IgD-negative memory B cell (primary cell): Measurements from ENCODE around the gene ACSL1. TPM values are rescaled to one million over a fixed set of nuclear protein-coding genes. Genes with fewer than 3 reads are reported as not detected.

Experiments used
- H3K27ac Mint-ChIP-seq, 3 donors: one replicate each; pipeline ENCODE4 v1.8.0; 2020 to 2022; ENCODE audit warnings: mild to moderate bottlenecking in 3 of 3, mixed read lengths in 3 of 3, moderate library complexity in 1 of 3
- H3K27me3 Mint-ChIP-seq: one replicate; pipeline ENCODE4 v1.8.0; 2021; ENCODE audit warnings: mixed read lengths
- H3K36me3 Mint-ChIP-seq: one replicate; pipeline ENCODE4 v1.8.0; 2020; ENCODE audit warnings: mild to moderate bottlenecking, mixed read lengths
- H3K4me1 Mint-ChIP-seq, 3 donors: one replicate each; pipeline ENCODE4 v1.8.0; 2020 to 2022; ENCODE audit warnings: mixed read lengths in 3 of 3, mild to moderate bottlenecking in 1 of 3
- H3K4me3 Mint-ChIP-seq, 4 donors: one replicate each; pipeline ENCODE4 v1.8.0; 2020 to 2022; ENCODE audit warnings: mild to moderate bottlenecking in 4 of 4, mixed read lengths in 4 of 4, moderate library complexity in 3 of 4
- H3K9me3 Mint-ChIP-seq, 3 donors: one replicate each; pipeline ENCODE4 v1.8.0; 2020 to 2021; ENCODE audit warnings: mixed read lengths in 3 of 3, mild to moderate bottlenecking in 1 of 3
- polyA plus RNA-seq: library from polyadenylated mRNA; unstranded; fragments of 300-500 nt; fragmentation: Illumina TruSeq; gene quantifications from one replicate; pipeline ENCODE4 v1.2.3, GENCODE V29; 2021

The ACSL1 gene
- polyA plus RNA-seq, 1 donor from 2014 or later: 9.2 TPM

DNA sequence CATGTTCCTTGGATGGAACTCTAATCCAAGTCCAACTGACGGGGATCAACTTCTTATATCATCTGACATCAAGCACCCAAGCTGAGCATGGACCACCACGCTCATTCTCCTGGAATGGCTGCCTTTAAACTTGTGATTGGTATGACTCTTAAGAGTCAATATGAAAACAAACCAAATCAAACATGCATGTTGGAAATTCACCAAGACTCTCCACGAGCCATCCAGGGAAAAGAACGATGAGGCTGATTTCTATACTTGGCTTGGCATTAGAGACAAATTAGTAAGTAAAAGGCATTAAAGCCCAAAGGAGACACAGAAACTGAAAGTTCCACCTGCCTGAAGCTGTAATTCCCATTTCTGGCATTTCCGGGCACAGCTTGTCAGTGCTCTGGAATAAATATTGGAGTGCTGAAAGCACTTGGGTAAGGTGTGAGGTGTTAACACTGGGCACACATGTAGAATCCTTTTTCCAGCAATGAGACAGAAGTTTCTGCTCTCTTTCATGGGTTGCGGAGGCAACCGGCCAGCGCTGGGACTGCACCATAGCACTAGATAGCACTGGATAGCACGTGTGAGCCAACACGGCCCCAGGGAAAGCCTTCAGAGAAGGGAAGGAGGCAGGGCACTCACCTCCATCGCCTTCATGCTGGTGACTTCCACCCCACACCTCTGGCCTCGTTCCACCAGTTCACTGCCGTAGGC lies 49.8 kb downstream of the ACSL1 start:
- H3K4me3 Mint-ChIP-seq: no peak overlapping the region
- H3K4me1 Mint-ChIP-seq: no peaks in the 10 kb centered on the region
- no peaks in the 10 kb centered on the region for H3K9me3 Mint-ChIP-seq
- H3K27ac Mint-ChIP-seq: peak overlapping the region in 1 of 3 donors; percentile 19
- peaks cover 5% of the 10 kb centered on the region for H3K36me3 Mint-ChIP-seq
- no peaks in the 10 kb centered on the region for H3K27me3 Mint-ChIP-seq

DNA sequence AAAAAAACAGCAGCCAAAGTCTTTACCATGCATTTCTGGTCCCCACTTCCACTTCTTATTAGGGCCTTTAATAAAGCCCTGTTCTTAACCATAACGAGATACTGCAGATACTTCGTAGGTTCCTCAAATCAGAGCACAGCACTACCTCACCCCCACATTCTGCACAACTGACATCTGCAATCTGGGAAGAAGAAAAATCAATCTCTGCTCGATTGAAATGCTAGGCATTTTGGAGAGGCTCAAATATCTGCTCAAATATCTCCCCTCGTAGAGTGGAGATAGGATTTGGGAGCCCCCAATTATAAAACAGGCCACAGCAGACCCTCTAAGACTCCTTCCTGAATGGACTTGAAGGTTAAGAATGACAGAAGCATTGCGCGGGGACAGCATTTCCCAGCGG lies 51.6 kb downstream of the ACSL1 start:
- Mint-ChIP-seq H3K9me3 (no peaks in the 10 kb centered on the region), H3K27ac (no peak overlapping the region), H3K36me3 (peaks cover 5% of the 10 kb centered on the region), H3K27me3 (no peaks in the 10 kb centered on the region), H3K4me3 (no peak overlapping the region), H3K4me1 (no peaks in the 10 kb centered on the region)

DNA sequence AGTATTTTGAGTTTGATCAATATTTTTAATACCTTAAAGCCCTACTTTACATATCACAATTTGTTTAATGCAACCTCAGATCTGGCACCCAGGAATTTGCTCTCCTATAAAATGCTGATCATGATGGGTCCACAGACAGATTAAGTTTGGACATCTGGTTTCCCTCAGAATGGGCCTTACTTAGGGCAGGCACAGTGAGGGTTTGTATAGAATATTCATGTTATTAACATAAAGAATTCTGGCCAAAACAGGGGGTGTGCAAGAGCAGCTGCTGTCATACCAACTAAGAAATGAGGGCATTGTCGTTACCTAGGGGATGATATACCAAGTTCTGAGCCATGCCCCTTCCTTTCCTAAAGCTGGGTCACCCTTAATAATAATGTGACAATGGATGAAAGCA lies 54.4 kb downstream of the ACSL1 start:
- Mint-ChIP-seq H3K9me3 (no peaks in the 10 kb centered on the region), H3K4me3 (no peak overlapping the region), H3K27ac (peak overlapping the region in 1 of 3 donors; percentile 2), H3K4me1 (no peaks in the 10 kb centered on the region), H3K27me3 (no peaks in the 10 kb centered on the region), H3K36me3 (peaks cover 2% of the 10 kb centered on the region)

DNA sequence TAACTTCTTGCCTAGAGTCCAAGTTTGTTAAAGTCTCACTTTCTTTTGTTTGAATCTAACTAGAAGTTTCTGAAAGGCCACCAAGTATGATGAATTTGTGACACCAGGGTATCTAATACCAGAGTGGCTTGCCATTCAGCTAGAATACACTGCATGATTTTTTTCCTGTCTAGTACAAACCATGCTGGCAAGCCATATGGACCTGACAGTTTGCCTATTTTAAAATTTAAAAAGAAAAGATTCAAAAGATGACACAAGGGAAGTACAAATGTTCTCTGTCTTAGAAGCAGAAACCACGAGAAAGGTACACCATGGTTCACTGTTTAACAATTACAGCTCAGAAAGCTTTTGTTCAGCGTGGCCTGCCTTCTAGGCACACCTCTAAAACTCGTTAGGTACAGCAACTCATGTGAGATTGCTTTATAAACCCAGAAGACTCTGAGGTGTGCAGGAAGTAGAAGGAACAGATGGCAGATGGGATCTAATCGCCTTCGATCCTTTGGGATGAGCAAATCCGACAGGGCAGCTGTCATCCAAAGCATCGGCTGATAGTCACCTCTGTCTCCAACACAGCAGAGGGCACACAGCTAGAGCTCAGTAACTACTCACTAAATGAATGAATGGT lies 56.5 kb downstream of the ACSL1 start:
- no peaks in the 10 kb centered on the region for H3K9me3 Mint-ChIP-seq
- H3K36me3 Mint-ChIP-seq: peaks cover 10% of the 10 kb centered on the region
- no peaks in the 10 kb centered on the region for H3K27me3 Mint-ChIP-seq
- no peak overlapping the region for H3K27ac Mint-ChIP-seq
- no peaks in the 10 kb centered on the region for H3K4me1 Mint-ChIP-seq
- no peak overlapping the region for H3K4me3 Mint-ChIP-seq

DNA sequence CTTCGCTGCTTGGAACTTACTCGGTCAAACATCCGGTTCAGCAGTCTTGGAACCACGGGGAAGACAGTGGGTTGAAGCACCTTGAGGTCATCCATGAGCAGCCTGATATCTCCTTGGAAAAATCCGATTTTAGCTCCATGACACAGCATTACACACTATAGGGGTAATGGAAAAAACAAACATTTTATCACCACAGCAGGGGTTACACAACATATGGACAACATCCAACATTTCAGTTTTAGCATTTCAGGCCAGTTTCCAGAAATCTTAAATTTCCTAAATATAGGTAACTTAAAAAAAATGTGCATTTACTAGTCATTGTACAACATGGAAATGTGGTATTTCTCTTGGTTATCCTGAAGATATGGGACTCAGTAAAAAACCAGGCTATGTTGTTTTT lies 57.5 kb downstream of the ACSL1 start:
- H3K36me3 Mint-ChIP-seq: peaks cover 8% of the 10 kb centered on the region
- H3K4me3 Mint-ChIP-seq: no peak overlapping the region
- H3K4me1 Mint-ChIP-seq: no peaks in the 10 kb centered on the region
- no peaks in the 10 kb centered on the region for H3K9me3 Mint-ChIP-seq
- H3K27ac Mint-ChIP-seq: no peak overlapping the region
- H3K27me3 Mint-ChIP-seq: no peaks in the 10 kb centered on the region

DNA sequence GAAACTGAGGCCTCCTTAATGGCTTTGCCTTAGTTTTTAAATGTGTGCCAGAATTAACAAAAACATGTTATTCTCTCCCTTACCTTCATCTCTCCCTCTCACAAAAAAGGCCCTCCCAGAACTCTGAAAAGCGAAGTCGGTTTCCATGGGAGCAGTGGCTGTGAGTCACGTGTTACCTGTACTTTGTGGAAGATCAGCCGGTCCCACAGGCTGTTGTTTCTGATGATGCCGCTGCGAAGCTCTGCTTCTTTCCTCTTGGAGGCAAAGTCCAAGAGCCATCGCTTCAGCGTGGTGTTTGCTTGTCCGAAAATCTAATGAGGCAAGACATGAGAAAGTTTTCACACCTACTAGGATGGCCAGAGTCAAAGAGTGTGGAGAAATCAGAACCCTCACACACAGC lies 59.3 kb downstream of the ACSL1 start:
- Mint-ChIP-seq H3K27me3 (no peaks in the 10 kb centered on the region), H3K27ac (no peak overlapping the region), H3K4me1 (peaks cover 0 to 6% (median 3%) of the 10 kb centered on the region in 3 donors), H3K9me3 (no peaks in the 10 kb centered on the region), H3K4me3 (no peak overlapping the region), H3K36me3 (peaks cover 8% of the 10 kb centered on the region)

DNA sequence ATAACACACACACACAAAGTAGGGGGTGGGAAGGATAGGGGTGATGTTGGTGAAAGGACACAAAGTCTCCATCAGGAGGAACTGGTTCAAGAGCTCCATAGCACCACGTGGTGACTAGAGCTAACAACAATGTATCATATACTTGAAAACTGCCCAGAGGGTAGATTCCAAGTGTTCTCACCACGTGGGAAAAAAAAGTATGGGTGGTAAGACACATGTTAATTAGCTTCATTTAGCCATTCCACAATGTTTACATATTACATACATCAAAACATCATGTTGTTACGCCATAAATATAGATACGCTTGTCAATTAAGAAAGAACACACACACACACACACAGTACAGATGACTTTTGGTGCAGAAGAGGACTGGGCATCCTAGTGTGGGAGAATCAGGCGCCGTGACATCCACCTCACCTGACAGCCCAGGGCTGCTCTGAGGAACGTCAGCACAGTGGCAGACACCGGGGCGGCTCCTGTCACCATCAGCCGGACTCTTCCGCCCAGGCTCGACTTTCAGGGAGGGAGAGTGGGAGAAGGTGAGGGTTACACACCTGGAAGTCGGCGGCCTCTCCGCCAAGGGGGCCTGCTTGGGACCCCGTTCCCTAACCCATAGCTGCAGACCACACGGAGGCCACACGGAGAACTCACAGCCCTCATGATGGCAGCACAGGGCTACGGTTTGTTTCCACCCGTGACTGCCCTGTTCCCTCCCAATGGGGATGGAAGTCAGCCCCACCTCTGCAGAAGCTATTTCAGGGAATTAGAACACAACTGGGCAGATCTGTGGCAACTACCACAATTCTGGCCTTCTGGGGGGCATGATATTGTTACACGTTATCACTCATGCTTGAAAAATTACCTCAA lies 60.1 kb downstream of the ACSL1 start:
- H3K36me3 Mint-ChIP-seq: peaks cover 8% of the 10 kb centered on the region
- no peak overlapping the region for H3K27ac Mint-ChIP-seq
- peaks cover 0 to 6% (median 3%) of the 10 kb centered on the region in 3 donors for H3K4me1 Mint-ChIP-seq
- H3K27me3 Mint-ChIP-seq: no peaks in the 10 kb centered on the region
- H3K4me3 Mint-ChIP-seq: no peak overlapping the region
- H3K9me3 Mint-ChIP-seq: no peaks in the 10 kb centered on the region

DNA sequence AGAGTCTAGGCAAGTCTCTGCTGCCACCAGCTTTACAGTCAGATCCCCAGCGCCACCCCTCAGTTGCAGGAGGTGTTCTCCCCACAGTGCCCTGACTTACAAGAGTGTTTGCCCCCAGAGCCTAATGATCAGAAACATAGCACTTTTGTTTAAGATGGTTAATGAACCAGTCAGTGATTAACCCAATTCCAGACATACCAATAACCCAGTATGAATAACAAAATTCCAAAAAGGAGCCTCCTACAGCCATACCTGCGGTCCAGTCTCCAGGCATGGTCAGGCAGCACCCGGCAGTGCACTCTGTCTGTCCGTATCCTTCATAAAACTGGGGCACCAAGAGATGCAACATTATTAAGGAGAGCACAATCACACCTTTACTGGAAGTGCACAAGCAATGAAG lies 61.2 kb downstream of the ACSL1 start:
- H3K27ac Mint-ChIP-seq: no peak overlapping the region
- no peaks in the 10 kb centered on the region for H3K27me3 Mint-ChIP-seq
- H3K36me3 Mint-ChIP-seq: peaks cover 13% of the 10 kb centered on the region
- H3K9me3 Mint-ChIP-seq: no peaks in the 10 kb centered on the region
- no peak overlapping the region for H3K4me3 Mint-ChIP-seq
- peaks cover 0 to 6% (median 3%) of the 10 kb centered on the region in 3 donors for H3K4me1 Mint-ChIP-seq

DNA sequence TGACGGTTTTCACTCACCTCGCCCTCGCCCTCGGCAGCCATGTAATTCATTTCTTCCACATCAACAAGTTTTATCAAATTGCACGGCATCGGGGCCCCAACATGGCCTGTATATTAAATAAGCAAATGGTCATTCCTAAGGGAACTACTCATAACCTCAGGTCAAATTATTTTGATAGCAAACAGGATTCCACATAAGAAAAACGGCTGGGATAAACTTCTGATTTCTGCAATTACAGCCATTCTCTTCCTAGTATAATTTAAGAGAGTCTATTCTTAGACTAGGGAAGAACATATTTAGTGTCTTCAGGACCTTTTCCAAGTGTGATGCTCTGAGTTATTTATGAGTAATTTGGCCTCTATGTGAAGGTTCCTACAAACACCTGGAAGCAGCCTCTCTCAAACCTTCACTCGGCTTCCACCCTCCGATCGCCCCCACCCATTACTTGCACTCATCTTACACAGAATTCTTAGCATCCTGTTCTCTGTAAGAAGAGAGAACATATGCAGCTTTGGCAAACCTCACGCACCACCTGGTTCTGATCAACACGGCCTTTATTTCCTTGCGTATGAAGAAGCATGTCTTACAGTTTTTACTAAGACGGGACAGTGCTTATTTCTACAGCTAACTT lies 62.5 kb downstream of the ACSL1 start:
- peaks cover 0 to 3% (median 0%) of the 10 kb centered on the region in 3 donors for H3K9me3 Mint-ChIP-seq
- no peaks in the 10 kb centered on the region for H3K27me3 Mint-ChIP-seq
- peaks cover 18% of the 10 kb centered on the region for H3K36me3 Mint-ChIP-seq
- no peak overlapping the region for H3K27ac Mint-ChIP-seq
- no peak overlapping the region for H3K4me3 Mint-ChIP-seq
- peaks cover 0 to 6% (median 3%) of the 10 kb centered on the region in 3 donors for H3K4me1 Mint-ChIP-seq

DNA sequence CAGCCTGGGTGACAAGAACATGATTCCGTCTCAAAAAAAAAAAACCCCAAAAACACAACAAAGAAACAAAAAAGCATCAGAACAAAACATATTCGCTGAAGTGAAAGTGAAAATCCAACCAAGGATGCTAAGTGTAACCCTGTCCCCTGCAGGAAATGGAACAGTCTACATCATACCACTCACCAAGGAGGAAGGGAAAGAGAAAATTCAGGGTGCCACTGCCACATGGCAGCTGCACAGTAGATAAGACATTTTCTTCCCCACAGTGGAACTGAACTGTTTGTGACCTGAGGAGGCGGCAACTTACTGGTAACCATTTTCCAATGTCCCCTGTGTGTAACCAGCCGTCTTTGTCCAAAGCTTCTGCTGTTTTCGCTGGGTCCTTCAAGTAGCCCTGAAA lies 63.7 kb downstream of the ACSL1 start:
- Mint-ChIP-seq H3K27me3 (no peaks in the 10 kb centered on the region), H3K9me3 (peaks cover 0 to 3% (median 0%) of the 10 kb centered on the region in 3 donors), H3K4me1 (peaks cover 0 to 6% (median 3%) of the 10 kb centered on the region in 3 donors), H3K27ac (peak overlapping the region in 1 of 3 donors; percentile 63), H3K36me3 (peaks cover 18% of the 10 kb centered on the region), H3K4me3 (peak overlapping the region in 2 of 4 donors; percentile 34 to 43)

DNA sequence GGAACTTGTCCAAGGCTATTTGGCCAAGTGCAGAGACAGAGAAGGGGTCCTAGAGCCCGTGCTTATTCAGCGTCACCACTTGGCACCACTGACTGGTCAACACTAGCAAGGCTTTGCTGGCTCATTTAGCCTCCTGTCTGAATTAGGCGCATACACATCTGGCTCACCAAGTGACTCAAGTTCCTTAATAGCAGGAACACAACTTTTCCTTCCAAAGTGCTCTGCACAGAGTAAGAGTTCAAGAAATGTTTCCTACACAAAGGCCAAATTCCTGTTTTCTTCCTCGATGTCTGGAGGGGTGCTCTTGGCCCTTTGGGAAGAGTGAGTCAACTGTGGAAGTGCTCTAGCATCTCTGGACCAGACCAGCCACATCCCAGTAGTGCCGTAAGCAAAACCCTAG lies 65.1 kb downstream of the ACSL1 start:
- H3K36me3 Mint-ChIP-seq: peaks cover 18% of the 10 kb centered on the region
- H3K9me3 Mint-ChIP-seq: peaks cover 0 to 3% (median 0%) of the 10 kb centered on the region in 3 donors
- H3K27me3 Mint-ChIP-seq: no peaks in the 10 kb centered on the region
- peaks cover 0 to 6% (median 3%) of the 10 kb centered on the region in 3 donors for H3K4me1 Mint-ChIP-seq
- H3K4me3 Mint-ChIP-seq: no peak overlapping the region
- H3K27ac Mint-ChIP-seq: no peak overlapping the region

DNA sequence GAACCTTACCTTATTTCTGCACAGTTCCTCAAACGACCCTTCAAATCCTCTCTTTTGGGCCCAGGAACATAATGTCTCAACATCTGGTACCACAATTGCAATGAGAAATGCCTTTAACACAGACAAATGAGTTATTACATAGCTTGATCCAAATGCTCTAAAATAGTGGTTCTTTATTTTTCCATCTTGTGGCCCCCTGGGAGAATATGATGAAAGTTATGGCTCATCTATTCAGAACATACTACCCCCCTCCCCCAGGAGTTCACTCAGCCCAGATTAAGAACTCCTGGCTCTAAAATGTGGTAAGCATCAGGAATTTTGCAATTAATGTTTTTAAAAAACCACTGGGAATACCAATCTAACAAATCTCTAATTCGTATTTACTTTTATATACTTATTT lies 68.0 kb downstream of the ACSL1 start:
- Mint-ChIP-seq H3K27ac (no peak overlapping the region), H3K27me3 (no peaks in the 10 kb centered on the region), H3K4me1 (peaks cover 0 to 6% (median 3%) of the 10 kb centered on the region in 3 donors), H3K4me3 (no peak overlapping the region), H3K9me3 (peaks cover 0 to 3% (median 0%) of the 10 kb centered on the region in 3 donors), H3K36me3 (peaks cover 16% of the 10 kb centered on the region)

DNA sequence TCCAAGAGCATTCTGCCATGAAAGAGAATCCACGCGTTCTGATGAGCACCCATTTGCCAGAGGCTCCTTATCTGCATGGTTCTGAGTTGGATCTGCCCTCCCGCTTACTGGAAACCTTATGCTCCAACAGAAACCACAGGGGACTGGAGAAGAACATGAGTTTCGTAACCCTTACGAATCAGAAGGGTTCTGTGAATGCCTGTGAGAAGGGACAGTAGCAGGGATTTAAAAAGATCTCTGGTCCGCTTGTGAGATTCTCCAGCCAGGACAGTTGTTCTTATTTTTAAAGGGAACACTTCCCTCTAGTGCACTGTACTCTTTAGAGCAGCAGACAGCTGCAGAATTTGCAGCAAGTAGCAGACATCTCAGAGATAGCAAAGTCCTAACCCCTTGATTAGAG lies 69.4 kb downstream of the ACSL1 start:
- Mint-ChIP-seq H3K36me3 (peaks cover 19% of the 10 kb centered on the region), H3K9me3 (peaks cover 0 to 3% (median 0%) of the 10 kb centered on the region in 3 donors), H3K27me3 (no peaks in the 10 kb centered on the region), H3K27ac (no peak overlapping the region), H3K4me1 (peaks cover 0 to 2% (median 0%) of the 10 kb centered on the region in 3 donors), H3K4me3 (no peak overlapping the region)

DNA sequence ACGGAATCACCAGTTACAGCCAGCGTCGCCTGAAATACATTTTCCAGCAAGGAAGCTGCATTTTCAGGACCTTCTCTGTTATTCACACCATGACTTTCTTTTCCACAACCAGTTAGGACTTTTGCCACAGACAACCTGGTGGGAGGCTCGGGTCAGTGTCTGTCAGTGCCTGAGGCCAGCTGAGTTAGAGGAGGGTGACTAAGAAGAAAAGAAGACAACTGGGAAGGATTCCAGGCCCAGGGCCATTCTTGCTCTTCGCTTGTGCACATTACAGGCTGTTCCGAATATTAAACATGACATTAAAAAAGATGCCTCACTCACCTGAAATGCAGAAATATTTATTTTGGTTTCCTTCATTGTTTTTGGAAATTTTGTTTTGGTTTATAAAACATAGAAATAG lies 70.5 kb downstream of the ACSL1 start:
- Mint-ChIP-seq H3K36me3 (peaks cover 17% of the 10 kb centered on the region), H3K27ac (no peak overlapping the region), H3K9me3 (peaks cover 0 to 3% (median 0%) of the 10 kb centered on the region in 3 donors), H3K4me3 (no peak overlapping the region), H3K27me3 (no peaks in the 10 kb centered on the region), H3K4me1 (peaks cover 0 to 2% (median 0%) of the 10 kb centered on the region in 3 donors)
